ENCODE data around the gene GLRB. TPM values are rescaled to one million over a fixed set of nuclear protein-coding genes. Genes with fewer than 3 reads are reported as not detected.
A peak's percentile ranks its signal among the peaks of the same experiment; 100 is the strongest.
"Not testable (repeated sequence)": the region's sequence is repeated elsewhere in the genome, so short reads cannot be mapped to it uniquely, and the experiment has no call there.

Gene GLRB
- polyA plus RNA-seq (ENCODE audit: insufficient read length in 12 of 12): 1 to 10 TPM in 10 of 12 donors, not detected in 2; 4.7 to 8.9 (median 6.7) TPM
- long read RNA-seq, donor 1, partial matches to known transcripts: 0 of 4 reads
- long read RNA-seq, donor 1, other reads (novel, unspliced or antisense): 0 of 4 reads
- long read RNA-seq, donor 2, partial matches to known transcripts: 0 of 2 reads
- long read RNA-seq, donor 2, other reads (novel, unspliced or antisense): 0 of 2 reads
- long read RNA-seq, donor 3, partial matches to known transcripts: 0 of 1 reads
- long read RNA-seq, donor 3, other reads (novel, unspliced or antisense): 0 of 1 reads
- long read RNA-seq, donor 4, partial matches to known transcripts: 0 of 1 reads
- long read RNA-seq, donor 4, other reads (novel, unspliced or antisense): 0 of 1 reads
- long read RNA-seq, donor 5, partial matches to known transcripts: 0 of 2 reads
- long read RNA-seq, donor 5, other reads (novel, unspliced or antisense): 0 of 2 reads
- long read RNA-seq, donor 6: 0 reads
- long read RNA-seq, donor 7, partial matches to known transcripts: 0 of 1 reads
- long read RNA-seq, donor 7, other reads (novel, unspliced or antisense): 0 of 1 reads
- long read RNA-seq, donor 8, partial matches to known transcripts: 0 of 2 reads
- long read RNA-seq, donor 8, other reads (novel, unspliced or antisense): 0 of 2 reads
- long read RNA-seq, donor 9, partial matches to known transcripts: 0 of 1 reads
- long read RNA-seq, donor 9, other reads (novel, unspliced or antisense): 0 of 1 reads
- long read RNA-seq, donor 10, partial matches to known transcripts: 0 of 3 reads
- long read RNA-seq, donor 10, other reads (novel, unspliced or antisense): 0 of 3 reads
- long read RNA-seq, donor 11, partial matches to known transcripts: 0 of 2 reads
- long read RNA-seq, donor 11, other reads (novel, unspliced or antisense): 0 of 2 reads

- DNase-seq: peak; percentile 35
These were observed at the start of gene GLRB for GRCh38 chr4:157075811-157076577. TSS of gene GLRB (plus strand) at chr4:157076150. CDS start at chr4:157078025, 1,875 bp downstream.

GRCh38 chr4:157035471-157035870, 40.5 kb upstream of the GLRB start:
- DNase-seq: no peak

GRCh38 chr4:157040405-157040804, 35.5 kb upstream of the GLRB start:
- no peak for DNase-seq

- no peak for DNase-seq
These were observed 32.8 kb upstream of the GLRB start for GRCh38 chr4:157043131-157043530.

GRCh38 chr4:157045507-157046127, 30.3 kb upstream of the GLRB start:
- peak; percentile 29 for DNase-seq

- DNase-seq: peak; percentile 51
These were observed 27.7 kb upstream of the GLRB start for GRCh38 chr4:157048248-157048647.

- no peak for DNase-seq
These were observed 25.4 kb upstream of the GLRB start for GRCh38 chr4:157050561-157050960.

GRCh38 chr4:157052429-157053040, 23.4 kb upstream of the GLRB start:
- DNase-seq: no peak

GRCh38 chr4:157057218-157057617, 18.7 kb upstream of the GLRB start:
- DNase-seq: no peak

- DNase-seq: not testable (repeated sequence)
These were observed 17.1 kb upstream of the GLRB start for GRCh38 chr4:157058899-157059298.

- no peak for DNase-seq
These were observed 3.9 kb upstream of the GLRB start for GRCh38 chr4:157072002-157072401.

- DNase-seq: no peak
These were observed 549 bp upstream of the GLRB start for GRCh38 chr4:157075401-157075800.

GRCh38 chr4:157076578-157076947, 613 bp downstream of the GLRB start:
- peak; percentile 6 for DNase-seq

- no peak for DNase-seq
These were observed 3.5 kb downstream of the GLRB start for GRCh38 chr4:157079441-157079840.

- DNase-seq: no peak
These were observed 4.7 kb downstream of the GLRB start for GRCh38 chr4:157080605-157081004.

- DNase-seq: no peak
These were observed 19.8 kb downstream of the GLRB start for GRCh38 chr4:157095716-157096115.

- no peak for DNase-seq
These were observed 20.5 kb downstream of the GLRB start for GRCh38 chr4:157096439-157096838.

- DNase-seq: no peak
These were observed 23.6 kb downstream of the GLRB start for GRCh38 chr4:157099506-157099905.

GRCh38 chr4:157104541-157104940, 28.6 kb downstream of the GLRB start:
- no peak for DNase-seq

- no peak for DNase-seq
These were observed 38.7 kb downstream of the GLRB start for GRCh38 chr4:157114671-157115070.
